Activated CD4-positive, alpha-beta T cell treated with anti-CD3 and anti-CD28 coated beads, Interleukin-2, Interleukin-6, amounts not matched to agents 100 ng/mL and 50 ng/mL, durations not matched to agents 16 hours and 8 hours (primary cell): ENCODE measurements around the gene MS4A15.
"Not testable (repeated sequence)": the region's sequence is repeated elsewhere in the genome, so short reads cannot be mapped to it uniquely, and the experiment has no call there.

Experiments used
- DNase-seq: peaks from one replicate; pipeline ENCODE4 v3.0.0-alpha.2; 2020

MS4A15 gene

GRCh38 chr11:60756307-60757032, at the start of gene MS4A15:
Gene MS4A15 (plus strand): TSS chr11:60756867. CDS start chr11:60763734, 6,867 bp downstream.
- peak; percentile 49 for DNase-seq

DNA sequence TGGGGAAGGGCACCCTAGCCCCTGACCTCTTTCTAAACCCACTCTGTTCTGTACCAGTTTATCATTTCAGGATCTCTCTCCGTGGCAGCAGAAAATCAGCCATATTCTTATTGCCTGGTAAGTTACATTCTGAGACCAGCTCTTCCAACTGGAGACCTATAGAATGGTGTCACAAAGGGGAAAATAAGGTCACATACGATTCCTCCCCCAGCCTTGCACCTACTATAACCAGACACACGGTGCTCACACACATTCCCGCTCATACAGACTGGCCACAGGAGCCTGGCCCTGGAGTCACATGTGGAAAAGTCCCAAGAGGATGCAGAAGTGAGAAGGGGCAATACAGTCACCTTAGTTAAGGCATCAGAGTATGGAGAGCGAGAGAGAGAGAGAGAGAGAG, 49.7 kb upstream of the MS4A15 start:
- no peak for DNase-seq

- no peak for DNase-seq
Observed at GRCh38 chr11:60710482-60710881, 46.2 kb upstream of the MS4A15 start.

DNA sequence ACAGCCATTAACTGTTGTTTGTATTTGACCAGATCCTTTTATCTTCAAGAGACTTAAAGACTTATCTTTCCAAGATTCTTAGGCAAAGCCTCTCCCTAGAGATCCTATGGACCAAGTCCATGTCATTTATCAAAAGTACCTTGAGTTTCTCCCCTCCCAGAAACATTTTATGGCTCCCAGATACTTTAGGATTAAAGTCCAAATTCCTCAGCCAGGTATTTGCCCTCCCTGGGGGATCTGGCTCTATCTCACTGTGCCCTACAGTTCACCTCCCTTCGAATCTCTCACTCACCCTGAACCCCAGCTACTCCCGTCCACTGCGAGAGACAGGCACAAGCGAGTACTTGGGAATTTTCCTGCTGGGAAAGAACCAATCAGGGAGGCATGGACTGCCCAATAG, 45.4 kb upstream of the MS4A15 start:
- no peak for DNase-seq

DNA sequence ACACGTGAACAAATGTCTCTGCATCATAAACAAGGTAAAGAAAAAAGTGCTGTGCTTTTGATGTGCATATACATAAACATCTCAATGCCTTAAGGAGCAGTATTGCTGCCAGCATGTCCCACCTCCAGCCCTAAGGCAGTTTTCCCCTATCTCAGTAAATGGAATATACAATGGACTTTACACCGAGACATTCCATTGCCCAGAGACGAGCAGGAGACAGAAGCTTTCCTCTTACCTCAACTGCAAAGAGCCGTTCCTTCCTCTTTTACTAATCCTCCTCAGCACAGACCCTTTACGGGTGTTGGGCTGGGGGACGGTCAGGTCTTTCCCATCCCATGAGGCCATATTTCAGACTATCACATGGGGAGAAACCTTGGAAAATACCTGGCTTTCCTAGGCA, 43.2 kb upstream of the MS4A15 start:
- not testable (repeated sequence) for DNase-seq

DNA sequence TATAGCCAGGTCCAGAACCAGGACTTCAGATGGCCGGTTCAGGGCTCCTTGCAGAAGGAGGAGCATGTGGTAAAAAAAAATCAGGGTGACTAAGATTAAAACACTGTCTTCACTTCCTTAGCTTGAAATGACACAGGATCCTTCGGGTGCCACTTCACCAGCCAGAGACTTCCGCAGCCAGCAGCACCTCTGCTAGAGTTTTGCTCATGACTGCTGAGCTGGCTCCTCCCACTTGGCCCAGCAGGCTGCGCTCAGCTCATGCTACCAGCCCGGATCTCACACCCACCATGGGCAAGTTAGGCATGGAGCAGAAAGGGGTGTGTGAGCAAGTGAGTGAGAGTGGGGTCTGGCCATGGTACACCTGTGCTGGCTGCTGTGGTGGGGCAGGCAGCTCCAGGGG, 38.7 kb upstream of the MS4A15 start:
- peak; percentile 63 for DNase-seq

GRCh38 chr11:60718524-60719316, 37.9 kb upstream of the MS4A15 start:
- DNase-seq = peak; percentile 53

GRCh38 chr11:60719391-60719790, 37.3 kb upstream of the MS4A15 start:
- DNase-seq = no peak

DNA sequence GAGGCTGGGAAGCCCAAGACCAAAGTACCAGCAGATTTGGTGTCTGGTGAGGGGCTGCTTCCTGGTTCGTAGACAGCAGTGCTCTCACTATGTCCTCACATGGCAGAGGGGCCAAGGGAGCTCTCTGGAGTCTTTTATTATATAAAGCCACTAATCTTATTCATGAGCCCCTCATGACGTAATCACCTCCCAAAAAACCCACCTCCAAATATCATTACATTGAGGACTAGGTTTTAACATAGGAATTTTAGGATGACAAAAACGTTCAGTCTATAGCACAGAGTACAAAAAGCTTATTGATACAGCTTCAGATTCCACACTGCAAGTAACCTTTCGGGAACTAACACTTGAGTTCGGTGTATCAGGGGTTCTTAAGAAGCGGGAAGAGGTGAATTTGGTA, 36.2 kb upstream of the MS4A15 start:
- no peak for DNase-seq

DNA sequence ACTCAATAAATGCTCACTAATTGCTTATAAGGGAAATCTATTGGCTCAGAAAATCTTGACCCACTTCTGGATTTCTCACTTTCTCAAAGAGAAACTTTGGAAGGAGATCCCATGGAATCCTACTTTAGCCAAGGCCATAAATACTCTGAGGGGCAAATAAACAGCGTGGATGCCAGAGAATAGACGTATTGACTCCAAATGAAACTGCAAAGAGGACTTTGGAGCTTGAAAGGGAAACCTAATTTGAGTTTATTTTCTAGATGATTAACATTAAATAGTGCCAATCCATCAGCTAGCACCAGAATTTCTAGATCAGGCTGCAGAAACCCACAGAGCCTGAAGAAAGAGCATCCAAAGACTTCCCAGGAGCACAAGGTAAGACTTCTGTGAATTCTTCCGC, 32.2 kb upstream of the MS4A15 start, which contains the start of gene MS4A18:
TSS of gene MS4A18 (plus strand) at position 301 of the 400 bp plus-strand sequence.
- DNase-seq = no peak

DNA sequence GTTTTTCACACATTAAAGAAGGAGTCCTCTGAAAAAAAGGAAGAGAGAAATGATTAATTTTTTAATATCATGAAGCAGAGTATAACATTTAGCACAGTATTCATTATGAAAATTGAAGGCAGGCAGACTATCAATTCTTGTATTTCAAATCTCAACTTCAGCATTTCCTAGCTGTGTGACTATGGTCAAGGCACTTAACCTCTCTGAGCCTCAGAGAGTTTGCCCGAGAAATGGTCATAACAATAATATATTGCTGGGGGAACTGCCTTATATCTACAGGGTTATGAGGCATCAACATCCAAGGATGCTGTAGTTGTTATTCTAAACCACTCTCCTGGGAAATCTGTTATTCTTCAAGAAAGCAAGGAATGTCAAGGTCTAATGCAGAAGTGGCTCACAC, 31.1 kb upstream of the MS4A15 start:
- no peak for DNase-seq

GRCh38 chr11:60731586-60731985, 25.1 kb upstream of the MS4A15 start:
- no peak for DNase-seq

GRCh38 chr11:60734279-60734678, 22.4 kb upstream of the MS4A15 start:
- DNase-seq = no peak

DNA sequence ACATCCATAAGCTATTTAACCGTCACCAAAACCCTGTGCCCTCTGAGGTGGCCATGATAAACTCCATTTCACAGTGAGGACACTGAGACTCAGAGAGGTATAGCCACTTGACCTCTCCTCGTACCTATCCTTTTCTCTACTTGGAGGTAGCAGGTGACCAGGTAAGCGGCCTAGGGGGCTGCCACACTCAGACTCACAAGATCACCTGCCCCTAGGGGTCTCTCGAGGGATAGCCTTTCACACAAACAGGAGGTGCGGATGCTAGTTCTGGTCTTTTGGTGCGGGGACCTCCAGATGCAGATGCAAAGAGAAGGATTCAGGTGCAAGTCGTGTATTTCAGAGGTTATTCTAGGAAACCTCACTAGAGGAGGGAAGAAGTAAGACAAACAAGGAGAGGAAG, 17.6 kb upstream of the MS4A15 start:
- DNase-seq = no peak

- no peak for DNase-seq
Observed at GRCh38 chr11:60740573-60740972, 16.1 kb upstream of the MS4A15 start.

DNA sequence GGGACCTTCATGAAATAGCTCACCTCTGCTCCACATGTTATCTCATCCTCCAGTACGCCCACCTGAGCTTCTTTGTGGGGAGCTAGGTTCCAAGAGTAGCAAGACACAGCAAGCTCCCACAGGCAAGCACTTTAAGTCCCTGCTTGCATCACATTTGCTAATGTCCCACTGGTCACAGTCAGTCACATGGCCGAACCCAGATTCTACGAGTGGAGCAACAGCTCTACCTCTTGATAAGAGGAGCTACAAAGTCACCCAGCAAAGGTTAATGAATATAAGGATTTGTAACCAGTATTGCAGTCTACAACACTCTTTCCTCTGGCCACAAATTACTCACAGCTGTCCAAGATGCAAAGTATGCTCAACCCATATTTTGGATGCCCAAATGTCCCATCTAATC, 15.2 kb upstream of the MS4A15 start:
- no peak for DNase-seq

DNA sequence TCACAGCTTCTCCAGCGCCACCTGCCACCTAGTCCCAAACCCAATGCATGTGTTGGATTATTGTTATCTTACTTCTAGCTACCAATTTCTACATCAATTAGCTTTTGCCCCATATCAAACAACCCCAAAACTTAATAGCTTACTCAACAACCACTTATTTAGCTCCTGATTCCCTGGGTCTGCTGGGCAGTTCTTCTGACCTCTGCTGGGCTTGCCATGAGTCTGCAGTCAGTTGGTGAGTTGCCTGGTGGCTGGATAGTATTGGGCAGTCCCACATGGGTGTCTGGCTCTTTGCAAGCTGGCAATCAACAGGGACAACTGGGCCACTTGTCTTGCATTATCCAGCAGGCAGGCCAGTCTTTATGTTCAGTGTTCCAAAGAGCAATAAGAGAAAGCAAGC, 13.6 kb upstream of the MS4A15 start:
- DNase-seq = no peak

GRCh38 chr11:60744114-60744513, 12.6 kb upstream of the MS4A15 start:
- DNase-seq = no peak

DNA sequence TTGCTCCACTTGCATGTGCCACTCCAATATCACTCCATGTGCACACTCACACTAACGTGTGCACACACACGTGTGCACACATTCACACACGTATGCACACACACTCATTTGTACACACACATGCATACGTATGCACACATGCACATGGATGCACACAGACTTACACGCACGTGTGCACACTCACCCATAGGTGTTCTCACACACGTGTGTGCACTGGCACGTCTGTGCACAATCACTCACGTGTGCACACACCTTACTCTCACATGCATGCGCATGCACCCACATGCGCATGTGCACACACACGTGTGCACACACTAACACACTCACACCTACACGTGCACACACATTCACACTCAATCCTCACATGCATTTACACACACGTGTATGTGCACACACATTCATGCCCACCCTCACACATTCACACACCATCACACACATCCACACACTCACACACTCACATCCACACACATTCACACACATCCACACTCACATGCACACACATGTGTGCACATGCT, 9.3 kb upstream of the MS4A15 start:
- no peak for DNase-seq

DNA sequence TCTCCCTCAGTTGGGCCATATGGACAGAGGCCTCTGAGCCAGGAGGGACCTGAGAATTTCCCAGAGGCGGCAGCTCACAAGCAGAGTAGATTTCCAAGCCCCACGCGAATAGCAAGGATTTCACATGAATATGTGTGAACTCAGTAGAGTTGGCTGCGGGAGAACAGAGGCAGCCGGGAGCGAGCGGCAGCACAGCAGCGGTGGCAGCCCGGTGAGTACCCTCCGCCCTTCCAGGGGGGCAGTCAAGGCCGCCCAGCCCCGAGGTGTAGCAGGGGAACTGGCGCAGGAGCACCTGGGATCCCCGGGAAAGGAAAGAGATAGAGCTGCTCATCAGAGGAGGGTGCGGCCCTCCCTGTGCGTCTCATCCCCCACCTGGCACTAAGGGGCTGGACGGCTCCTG, 8.4 kb upstream of the MS4A15 start:
- DNase-seq = no peak

DNA sequence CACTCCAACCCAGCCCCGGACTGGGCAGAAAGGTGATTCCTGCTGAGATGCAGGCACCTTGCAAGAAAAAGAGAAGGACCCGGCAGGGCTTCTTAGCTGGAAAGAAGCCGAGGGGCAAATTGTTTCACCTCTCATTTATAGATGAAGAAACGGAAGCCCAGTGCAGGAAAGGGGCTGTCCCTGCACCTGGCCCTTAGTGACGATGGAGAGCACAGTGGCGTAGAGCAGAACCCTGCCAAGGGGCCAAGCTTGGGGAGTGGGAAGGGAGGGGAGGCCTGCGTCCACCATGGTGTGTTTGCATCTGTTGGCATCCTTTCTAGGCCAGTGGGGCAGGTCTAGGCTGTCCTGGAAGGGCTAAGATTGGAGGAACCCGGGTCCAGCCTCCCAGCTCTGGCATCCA, 7.8 kb upstream of the MS4A15 start:
- DNase-seq = no peak

GRCh38 chr11:60750911-60751310, 5.8 kb upstream of the MS4A15 start:
- no peak for DNase-seq

DNA sequence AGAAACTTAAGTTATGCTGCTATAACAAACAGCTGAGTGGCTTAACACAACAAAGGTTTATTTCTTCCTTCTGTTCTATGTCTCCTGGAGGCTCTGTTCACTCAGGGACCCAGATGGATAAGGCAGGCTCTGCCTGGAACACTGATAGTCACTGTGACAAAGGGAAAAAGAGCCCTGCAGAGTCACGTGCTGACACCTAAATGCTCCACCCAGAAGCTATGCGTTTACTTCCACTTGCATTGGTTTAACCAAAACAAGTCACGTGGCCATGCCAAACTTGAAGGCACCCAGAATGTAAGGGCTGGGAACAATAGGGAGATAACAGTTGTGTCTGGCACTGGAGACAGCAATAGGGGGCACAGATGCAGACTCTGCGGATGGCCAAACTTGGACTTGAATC, 3.4 kb upstream of the MS4A15 start:
- no peak for DNase-seq

- DNase-seq = no peak
Observed at GRCh38 chr11:60754887-60755286, 1.8 kb upstream of the MS4A15 start.
